Activated CD4-positive, alpha-beta memory T cell treated with anti-CD3 and anti-CD28 coated beads for 36 hours (primary cell): ENCODE measurements around the gene SPATA20. TPM values are rescaled to one million over a fixed set of nuclear protein-coding genes. Genes with fewer than 3 reads are reported as not detected.
A peak's percentile ranks its signal among the peaks of the same experiment; 100 is the strongest.

ENCODE experiments used
- CTCF ChIA-PET: fragments of 350-600 bp; sonication (Branson Sonifier 250); formaldehyde crosslinking; loops from one replicate; lab custom pipeline; 2021; ENCODE audit warnings: antibody characterized with exemption, inconsistent platforms; lab: Charles Lee
- POLR2A ChIA-PET: fragments of 350-600 bp; sonication (Branson Sonifier 250); formaldehyde crosslinking; loops from one replicate; lab custom pipeline; 2021; ENCODE audit warnings: antibody characterized with exemption; lab: Charles Lee
- DNase-seq: peaks from one replicate; pipeline ENCODE4 v3.0.0-alpha.2; 2020
- H3K27ac Mint-ChIP-seq: one replicate; pipeline ENCODE4 v1.8.0; 2021; ENCODE audit warnings: mixed read lengths
- H3K27me3 Mint-ChIP-seq: one replicate; pipeline ENCODE4 v1.8.0; 2021; ENCODE audit warnings: mixed read lengths
- H3K36me3 Mint-ChIP-seq: one replicate; pipeline ENCODE4 v1.8.0; 2021; ENCODE audit warnings: mixed read lengths
- H3K4me1 Mint-ChIP-seq: one replicate; pipeline ENCODE4 v1.8.0; 2021; ENCODE audit warnings: low read depth, mixed read lengths
- H3K4me3 Mint-ChIP-seq: one replicate; pipeline ENCODE4 v1.8.0; 2021; ENCODE audit warnings: mild to moderate bottlenecking, mixed read lengths
- H3K9me3 Mint-ChIP-seq: one replicate; pipeline ENCODE4 v1.8.0; 2021; ENCODE audit warnings: mixed read lengths
- intact Hi-C: fragments of 100-400 bp; cut with micrococcal nuclease; formaldehyde crosslinking; loops from one replicate; pipeline ENCODE4 v1.15.1; 2023
- total RNA-seq, 2 experiments: library from RNA; stranded (reverse); gene quantifications; one replicate each; pipeline ENCODE4 v1.2.3, GENCODE V29; 2021

SPATA20 gene
- total RNA-seq, 2 experiments from 2014 or later = 22.8 to 23.4 TPM

- Mint-ChIP-seq H3K27ac (no peak overlapping the region), H3K4me1 (no peaks in the 10 kb centered on the region), H3K9me3 (no peaks in the 10 kb centered on the region), H3K4me3 (no peak overlapping the region), H3K27me3 (no peaks in the 10 kb centered on the region), H3K36me3 (no peaks in the 10 kb centered on the region)
- ChIA-PET CTCF (no interaction called here), POLR2A (no interaction called here)
- intact Hi-C loops = no loop called here
- no peak for DNase-seq
These were observed 23.8 kb upstream of the SPATA20 start for GRCh38 chr17:50523208-50523607.

- H3K27ac Mint-ChIP-seq = no peak overlapping the region
- POLR2A ChIA-PET = interaction anchor here (1.7 kb wide), 1 partner anchor 13 kb away, joined by 4 read pairs; no protein-coding TSS in a partner anchor
- H3K4me3 Mint-ChIP-seq = no peak overlapping the region
- H3K36me3 Mint-ChIP-seq = no peaks in the 10 kb centered on the region
- H3K9me3 Mint-ChIP-seq = no peaks in the 10 kb centered on the region
- no peak for DNase-seq
- H3K4me1 Mint-ChIP-seq = no peaks in the 10 kb centered on the region
- intact Hi-C loops = no loop called here
- H3K27me3 Mint-ChIP-seq = peaks cover 12% of the 10 kb centered on the region
- CTCF ChIA-PET = no interaction called here
These were observed 22.1 kb upstream of the SPATA20 start for GRCh38 chr17:50524838-50525237.

- ChIA-PET POLR2A (no interaction called here), CTCF (interaction anchor here (0.7 kb wide), 1 partner anchor 16 kb away, joined by 3 read pairs; no protein-coding TSS in a partner anchor)
- intact Hi-C loops = no loop called here
- Mint-ChIP-seq H3K27me3 (peaks cover 28% of the 10 kb centered on the region), H3K27ac (no peak overlapping the region), H3K4me3 (no peak overlapping the region), H3K36me3 (no peaks in the 10 kb centered on the region), H3K4me1 (no peaks in the 10 kb centered on the region), H3K9me3 (no peaks in the 10 kb centered on the region)
- DNase-seq = no peak
These were observed 19.7 kb upstream of the SPATA20 start for GRCh38 chr17:50527155-50527762.

- H3K9me3 Mint-ChIP-seq = no peaks in the 10 kb centered on the region
- POLR2A ChIA-PET = no interaction called here
These were observed 19.0 kb upstream of the SPATA20 start for GRCh38 chr17:50527949-50528474.

GRCh38 chr17:50529849-50530248 lies 17.1 kb upstream of the SPATA20 start:
- ChIA-PET CTCF (no interaction called here), POLR2A (no interaction called here)
- no peaks in the 10 kb centered on the region for H3K36me3 Mint-ChIP-seq
- DNase-seq = no peak
- no peak overlapping the region for H3K27ac Mint-ChIP-seq
- intact Hi-C loops = no loop called here
- H3K27me3 Mint-ChIP-seq = peaks cover 50% of the 10 kb centered on the region
- no peak overlapping the region for H3K4me3 Mint-ChIP-seq
- H3K9me3 Mint-ChIP-seq = no peaks in the 10 kb centered on the region
- H3K4me1 Mint-ChIP-seq = peaks cover 16% of the 10 kb centered on the region

More at GRCh38 chr17:50527949-50528474, 19.0 kb upstream of the SPATA20 start:
- intact Hi-C loops = no loop called here
- H3K4me1 Mint-ChIP-seq = peaks cover 2% of the 10 kb centered on the region
- CTCF ChIA-PET = no interaction called here
- H3K4me3 Mint-ChIP-seq = no peak overlapping the region
- DNase-seq = no peak
- H3K27ac Mint-ChIP-seq = no peak overlapping the region
- H3K27me3 Mint-ChIP-seq = peaks cover 34% of the 10 kb centered on the region
- no peaks in the 10 kb centered on the region for H3K36me3 Mint-ChIP-seq

- intact Hi-C loops = no loop called here
- POLR2A ChIA-PET = no interaction called here
These were observed 15.4 kb upstream of the SPATA20 start for GRCh38 chr17:50531428-50532025.

GRCh38 chr17:50532452-50533024 lies 14.4 kb upstream of the SPATA20 start, which contains the start of gene EPN3:
Gene EPN3, plus strand, starts transcription at chr17:50532735. Its CDS starts 3,822 bp downstream, at chr17:50536557.
- H3K4me3 Mint-ChIP-seq = no peak within 1 kb of the TSS
- H3K9me3 Mint-ChIP-seq = no peaks in the 10 kb centered on the region
- intact Hi-C loops = no loop called here
- no peak within 1 kb of the TSS for H3K27ac Mint-ChIP-seq
- H3K36me3 Mint-ChIP-seq = no peaks in the 10 kb centered on the region
- H3K4me1 Mint-ChIP-seq = peaks cover 16% of the 10 kb centered on the region
- no peak for DNase-seq
- ChIA-PET POLR2A (no interaction called here), CTCF (interaction anchor here (0.8 to 1.8 kb wide), 4 partner anchors 21 to 53 kb away, joined by 3 to 5 read pairs (median 3); partner anchors contain the start of gene CACNA1G)
- H3K27me3 Mint-ChIP-seq = peaks cover 52% of the 10 kb centered on the region

More at GRCh38 chr17:50531428-50532025, 15.4 kb upstream of the SPATA20 start:
- Mint-ChIP-seq H3K4me1 (peaks cover 16% of the 10 kb centered on the region), H3K36me3 (no peaks in the 10 kb centered on the region), H3K9me3 (no peaks in the 10 kb centered on the region), H3K27me3 (peaks cover 52% of the 10 kb centered on the region), H3K27ac (no peak overlapping the region), H3K4me3 (no peak overlapping the region)
- CTCF ChIA-PET = interaction anchor here (0.7 kb wide), 1 partner anchor 140 kb away, joined by 3 read pairs; no protein-coding TSS in a partner anchor
- no peak for DNase-seq

GRCh38 chr17:50533185-50533584 lies 13.8 kb upstream of the SPATA20 start:
- H3K27me3 Mint-ChIP-seq = peaks cover 52% of the 10 kb centered on the region
- ChIA-PET CTCF (interaction anchor here (0.8 to 1.8 kb wide), 5 partner anchors 9 to 53 kb away, joined by 3 to 5 read pairs (median 3); partner anchors contain the start of gene CACNA1G), POLR2A (no interaction called here)
- H3K4me3 Mint-ChIP-seq = no peak overlapping the region
- intact Hi-C loops = no loop called here
- no peak overlapping the region for H3K27ac Mint-ChIP-seq
- DNase-seq = no peak
- peaks cover 16% of the 10 kb centered on the region for H3K4me1 Mint-ChIP-seq
- H3K9me3 Mint-ChIP-seq = no peaks in the 10 kb centered on the region
- H3K36me3 Mint-ChIP-seq = no peaks in the 10 kb centered on the region

- Mint-ChIP-seq H3K27ac (no peak overlapping the region), H3K4me1 (peaks cover 16% of the 10 kb centered on the region), H3K4me3 (no peak overlapping the region), H3K9me3 (no peaks in the 10 kb centered on the region), H3K27me3 (peaks cover 49% of the 10 kb centered on the region), H3K36me3 (no peaks in the 10 kb centered on the region)
- intact Hi-C loops = loop anchor here (1.0 to 2.0 kb wide), 2 partner anchors 22 to 55 kb away; partner anchors contain the start of gene RSAD1
- no peak for DNase-seq
- ChIA-PET POLR2A (no interaction called here), CTCF (interaction anchor here (0.7 to 1.8 kb wide), 4 partner anchors 8 to 54 kb away, joined by 3 to 5 read pairs (median 3); no protein-coding TSS in a partner anchor)
These were observed 13.2 kb upstream of the SPATA20 start for GRCh38 chr17:50533720-50534148.

- Mint-ChIP-seq H3K4me1 (peaks cover 16% of the 10 kb centered on the region), H3K4me3 (no peak overlapping the region), H3K27ac (no peak overlapping the region), H3K36me3 (no peaks in the 10 kb centered on the region), H3K27me3 (peaks cover 43% of the 10 kb centered on the region), H3K9me3 (no peaks in the 10 kb centered on the region)
- intact Hi-C loops = loop anchor here (1.0 to 2.0 kb wide), 2 partner anchors 23 to 56 kb away; partner anchors contain the start of gene RSAD1
- CTCF ChIA-PET = interaction anchor here (0.7 to 1.8 kb wide), 3 partner anchors 8 to 23 kb away, joined by 3 to 5 read pairs (median 3); no protein-coding TSS in a partner anchor
- POLR2A ChIA-PET = no interaction called here
- DNase-seq = peak; percentile 63
These were observed 12.6 kb upstream of the SPATA20 start for GRCh38 chr17:50534222-50534978.

GRCh38 chr17:50534979-50535326 lies 12.0 kb upstream of the SPATA20 start:
- intact Hi-C loops = loop anchor here (1.0 to 2.0 kb wide), 2 partner anchors 24 to 56 kb away; partner anchors contain the start of gene RSAD1
- Mint-ChIP-seq H3K27ac (no peak overlapping the region), H3K4me3 (no peak overlapping the region), H3K36me3 (no peaks in the 10 kb centered on the region), H3K27me3 (peaks cover 39% of the 10 kb centered on the region), H3K4me1 (peaks cover 16% of the 10 kb centered on the region), H3K9me3 (no peaks in the 10 kb centered on the region)
- ChIA-PET POLR2A (no interaction called here), CTCF (no interaction called here)
- no peak for DNase-seq
